HG02571 (cell line): ENCODE measurements around the gene FAM184B.

ENCODE experiments used
- ATAC-seq: cut with Tn5 transposase; IDR thresholded peaks from one replicate; pipeline ENCODE4 v1.9.1; 2021; ENCODE audit warnings: mild to moderate bottlenecking, moderate library complexity; ENCODE audit not compliant: unreplicated experiment

The FAM184B gene

DNA sequence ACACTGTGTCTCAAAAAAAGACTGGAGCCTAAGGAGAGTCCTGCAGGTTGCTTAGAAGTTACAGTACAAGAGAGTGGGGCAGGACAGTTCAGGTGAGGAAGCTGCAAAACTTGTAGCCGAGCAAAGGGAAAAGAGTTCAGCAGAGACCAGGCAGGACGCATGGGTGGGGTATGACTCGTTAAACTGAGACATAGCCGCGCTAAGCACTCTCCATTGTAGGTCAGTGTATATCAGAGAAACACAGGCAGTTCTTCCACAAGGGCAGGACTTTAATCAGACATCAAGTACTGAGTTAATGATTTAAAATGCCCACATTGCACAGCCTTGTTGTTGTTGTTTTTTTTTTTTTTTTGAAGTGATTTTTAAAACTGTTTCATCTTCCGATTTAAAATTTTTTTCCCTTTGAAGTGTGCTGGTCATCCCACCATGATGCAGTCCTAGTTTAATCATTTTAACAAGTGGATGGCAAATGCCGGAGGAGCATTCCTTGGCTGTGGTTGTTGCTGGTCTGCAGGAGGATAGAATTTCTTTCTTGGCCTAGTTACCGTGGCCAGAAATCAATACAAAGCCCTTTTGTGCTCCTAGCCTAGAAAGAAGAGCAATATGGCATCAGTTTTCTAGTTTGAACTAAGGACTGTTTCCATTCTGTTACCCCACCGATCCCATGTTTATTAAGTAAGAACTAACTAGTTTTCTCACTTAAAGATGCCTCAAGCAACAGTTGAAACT lies 194.2 kb downstream of the FAM184B start:
- no peak for ATAC-seq

GRCh38 chr4:17584521-17585213 lies 196.8 kb downstream of the FAM184B start:
- no peak for ATAC-seq

DNA sequence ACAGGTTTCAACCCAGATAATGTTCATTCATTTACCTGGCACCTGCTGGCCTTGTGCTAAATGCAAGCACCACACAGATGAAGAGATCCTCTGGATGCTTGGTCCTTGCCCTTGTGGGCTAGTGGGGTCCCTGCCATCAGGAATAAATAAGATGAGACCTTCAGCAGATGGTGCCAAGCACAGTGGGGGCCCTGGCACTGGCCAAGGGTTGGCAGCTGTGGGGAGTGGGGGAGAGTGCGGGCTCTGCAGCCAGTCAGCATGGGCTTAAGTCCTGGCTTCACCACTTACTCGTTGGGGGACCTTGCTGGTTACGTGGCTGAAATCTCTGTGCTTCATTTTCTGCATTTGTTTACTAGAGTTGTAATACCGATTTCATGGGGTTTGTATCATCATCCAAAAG lies 197.5 kb downstream of the FAM184B start:
- no peak for ATAC-seq

DNA sequence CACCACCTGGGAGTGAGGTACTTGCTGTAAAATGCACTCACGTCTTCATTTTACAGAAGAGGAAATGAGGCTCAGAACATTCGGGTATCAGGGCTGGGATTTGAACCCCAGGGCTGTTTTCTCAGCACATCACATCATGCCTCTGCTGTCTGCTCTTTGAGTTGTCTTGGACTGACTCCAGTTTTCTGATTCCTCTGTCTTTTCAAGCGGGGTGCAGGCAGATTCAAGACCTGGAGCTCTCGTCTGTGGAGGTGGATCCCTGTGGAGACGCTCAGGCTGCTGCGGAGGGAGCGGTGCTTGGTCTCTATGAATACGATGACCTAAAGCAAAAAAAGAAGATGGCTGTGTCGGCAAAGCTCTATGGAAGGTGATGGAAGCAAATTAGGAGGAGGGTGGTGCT lies 198.1 kb downstream of the FAM184B start:
- ATAC-seq, result no peak

- ATAC-seq, result no peak
These were observed 200.5 kb downstream of the FAM184B start for GRCh38 chr4:17580969-17581368.
